ENCODE measurements around the gene CUBN. TPM values are rescaled to one million over a fixed set of nuclear protein-coding genes. Genes with fewer than 3 reads are reported as not detected.

Gene CUBN
- total and polyA plus RNA-seq, 2 of the 13 experiments (the other 11 are each of a cell fraction or from before 2014, with no cell fraction given): 0.27 to 0.32 TPM

DNA sequence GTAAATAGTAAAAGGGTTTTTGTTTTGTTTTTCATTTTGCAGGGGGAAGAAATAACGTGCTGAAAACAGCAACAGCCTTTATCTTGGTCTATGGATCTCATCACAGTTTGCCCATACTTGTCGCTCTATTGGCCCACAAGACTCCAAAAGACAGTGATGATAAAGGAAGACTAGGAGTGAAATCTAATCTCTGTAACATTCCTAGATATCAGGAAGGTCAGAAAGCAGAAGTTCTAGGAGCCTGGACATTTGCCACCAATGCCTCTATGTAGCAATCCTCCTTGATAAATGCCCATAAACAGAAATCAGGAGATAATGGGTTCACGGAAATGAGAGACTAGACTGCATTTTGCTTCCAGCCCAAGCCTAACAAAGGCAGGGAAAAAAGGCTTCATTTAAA, 8.9 kb downstream of the CUBN start:
- Histone ChIP-seq H3K79me2 (ENCODE audit: insufficient read depth, low read length) (no peaks in the 10 kb centered on the region), H3K27ac (ENCODE audit: extremely low read length, insufficient read depth, low read length) (no peak overlapping the region), H3K4me3 (replicated peaks in 1 of 3; ENCODE audit: insufficient read depth in 1 of 3, low read depth in 2 of 3, low read length in 3 of 3) (no peak overlapping the region), H3K36me3 (replicated peaks in 1 of 2; ENCODE audit: control insufficient read depth in 1 of 2, insufficient read depth in 2 of 2, low read length in 2 of 2) (no peaks in the 10 kb centered on the region), H3K9ac (ENCODE audit: insufficient read depth, low read depth, low read length) (no peak overlapping the region), H2AFZ (ENCODE audit: low read length) (no peak overlapping the region), H4K20me1 (ENCODE audit: insufficient read depth, low read length) (no peaks in the 10 kb centered on the region), H3K4me1 (ENCODE audit: insufficient read depth, low read length) (peaks cover 38% of the 10 kb centered on the region), H3K4me2 (ENCODE audit: low read depth, low read length) (no peak overlapping the region), H3K27me3 (ENCODE audit: control insufficient read depth in 1 of 2, insufficient read depth in 2 of 2, low read length in 2 of 2) (no peaks in the 10 kb centered on the region), H3K9me3 (ENCODE audit: low read length) (no peaks in the 10 kb centered on the region)
- BruUV-seq (replicated peaks): no TSS peak
- ChIA-PET POLR2A (no interaction called here), CTCF (ENCODE audit: low intra/inter-chr PET ratio, low total read pairs) (no interaction called here)
- ATAC-seq: no peak
- 61% methylated on average over 3 of the region's 3 CpGs for WGBS (ENCODE audit: low lambda C conversion rate)
- no peak for DNase-seq (ENCODE audit: low spot score)
- no peak for FAIRE-seq
- in situ Hi-C loops (cut with HindIII; ENCODE audit: extremely low pct_ligation_motif_present, low pct_unique_long_range_greater_than_20kb): no loop called here
- intact Hi-C loops (cut with micrococcal nuclease; ENCODE audit: unreplicated experiment): no loop called here
- TF ChIP-seq, protein P1, sequence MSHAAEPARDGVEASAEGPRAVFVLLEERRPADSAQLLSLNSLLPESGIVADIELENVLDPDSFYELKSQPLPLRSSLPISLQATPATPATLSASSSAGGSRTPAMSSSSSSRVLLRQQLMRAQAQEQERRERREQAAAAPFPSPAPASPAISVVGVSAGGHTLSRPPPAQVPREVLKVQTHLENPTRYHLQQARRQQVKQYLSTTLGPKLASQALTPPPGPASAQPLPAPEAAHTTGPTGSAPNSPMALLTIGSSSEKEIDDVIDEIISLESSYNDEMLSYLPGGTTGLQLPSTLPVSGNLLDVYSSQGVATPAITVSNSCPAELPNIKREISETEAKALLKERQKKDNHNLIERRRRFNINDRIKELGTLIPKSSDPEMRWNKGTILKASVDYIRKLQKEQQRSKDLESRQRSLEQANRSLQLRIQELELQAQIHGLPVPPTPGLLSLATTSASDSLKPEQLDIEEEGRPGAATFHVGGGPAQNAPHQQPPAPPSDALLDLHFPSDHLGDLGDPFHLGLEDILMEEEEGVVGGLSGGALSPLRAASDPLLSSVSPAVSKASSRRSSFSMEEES (CRISPR knock-in tag; IDR thresholded peaks at IDR 0.05): no peak
- TF ChIP-seq SMAD9 (CRISPR knock-in tag; IDR thresholded peaks at IDR 0.05) (no peak), ZC3H4 (CRISPR knock-in tag; IDR thresholded peaks at IDR 0.05; ENCODE audit: borderline replicate concordance) (no peak)

DNA sequence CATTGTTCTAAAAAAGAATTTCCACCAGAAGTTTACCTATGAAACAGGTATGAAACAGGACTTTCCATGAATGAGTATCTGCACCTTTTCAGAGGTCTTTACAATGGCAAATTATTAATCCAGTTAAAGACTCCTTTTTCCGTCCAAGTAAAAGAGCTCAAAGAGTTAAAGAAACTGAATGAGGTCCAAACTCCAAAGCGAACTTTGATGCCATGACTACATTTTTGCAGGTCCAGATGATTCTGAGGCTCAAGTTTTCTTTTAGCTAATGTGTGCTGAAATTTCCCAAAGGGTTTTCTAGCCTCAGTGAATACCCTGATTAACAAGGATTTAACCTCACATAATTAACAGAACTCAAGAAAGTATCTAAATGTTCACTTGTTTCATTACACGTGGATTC, 9.8 kb downstream of the CUBN start:
- in situ Hi-C loops (cut with HindIII; ENCODE audit: extremely low pct_ligation_motif_present, low pct_unique_long_range_greater_than_20kb) (no loop called here), intact Hi-C loops (cut with micrococcal nuclease; ENCODE audit: unreplicated experiment) (no loop called here)
- ChIA-PET POLR2A (no interaction called here), CTCF (ENCODE audit: low intra/inter-chr PET ratio, low total read pairs) (no interaction called here)
- no peak for ATAC-seq
- H3K27ac ChIP-seq (ENCODE audit: extremely low read length, insufficient read depth, low read length): no peak overlapping the region
- H3K27me3 ChIP-seq (ENCODE audit: control insufficient read depth in 1 of 2, insufficient read depth in 2 of 2, low read length in 2 of 2): no peaks in the 10 kb centered on the region
- no peaks in the 10 kb centered on the region for H3K79me2 ChIP-seq (ENCODE audit: insufficient read depth, low read length)
- no peaks in the 10 kb centered on the region for H3K36me3 ChIP-seq (replicated peaks in 1 of 2; ENCODE audit: control insufficient read depth in 1 of 2, insufficient read depth in 2 of 2, low read length in 2 of 2)
- H3K9ac ChIP-seq (ENCODE audit: insufficient read depth, low read depth, low read length): no peak overlapping the region
- FAIRE-seq: no peak
- H2AFZ ChIP-seq (ENCODE audit: low read length): no peak overlapping the region
- H4K20me1 ChIP-seq (ENCODE audit: insufficient read depth, low read length): no peaks in the 10 kb centered on the region
- peaks cover 38% of the 10 kb centered on the region for H3K4me1 ChIP-seq (ENCODE audit: insufficient read depth, low read length)
- H3K4me3 ChIP-seq (replicated peaks in 1 of 3; ENCODE audit: insufficient read depth in 1 of 3, low read depth in 2 of 3, low read length in 3 of 3): no peak overlapping the region
- no TSS peak for BruUV-seq (replicated peaks)
- H3K4me2 ChIP-seq (ENCODE audit: low read depth, low read length): no peak overlapping the region
- 25% methylated on average over 3 of the region's 3 CpGs for WGBS (ENCODE audit: low lambda C conversion rate)
- TF ChIP-seq, protein P2, sequence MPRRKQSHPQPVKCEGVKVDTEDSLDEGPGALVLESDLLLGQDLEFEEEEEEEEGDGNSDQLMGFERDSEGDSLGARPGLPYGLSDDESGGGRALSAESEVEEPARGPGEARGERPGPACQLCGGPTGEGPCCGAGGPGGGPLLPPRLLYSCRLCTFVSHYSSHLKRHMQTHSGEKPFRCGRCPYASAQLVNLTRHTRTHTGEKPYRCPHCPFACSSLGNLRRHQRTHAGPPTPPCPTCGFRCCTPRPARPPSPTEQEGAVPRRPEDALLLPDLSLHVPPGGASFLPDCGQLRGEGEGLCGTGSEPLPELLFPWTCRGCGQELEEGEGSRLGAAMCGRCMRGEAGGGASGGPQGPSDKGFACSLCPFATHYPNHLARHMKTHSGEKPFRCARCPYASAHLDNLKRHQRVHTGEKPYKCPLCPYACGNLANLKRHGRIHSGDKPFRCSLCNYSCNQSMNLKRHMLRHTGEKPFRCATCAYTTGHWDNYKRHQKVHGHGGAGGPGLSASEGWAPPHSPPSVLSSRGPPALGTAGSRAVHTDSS (CRISPR knock-in tag; conservative IDR thresholded peaks at IDR 0.05): no peak
- 0 out of 2 replicates have a peak, but pooled peaks have one; percentile 24 for TF ChIP-seq ZNF652 (CRISPR knock-in tag; IDR thresholded peaks at IDR 0.05; ENCODE audit: borderline replicate concordance, low read depth)
- no peaks in the 10 kb centered on the region for H3K9me3 ChIP-seq (ENCODE audit: low read length)
- no peak for DNase-seq (ENCODE audit: low spot score)
